ENCODE data around the gene GLT1D1.

GLT1D1 gene

DNA sequence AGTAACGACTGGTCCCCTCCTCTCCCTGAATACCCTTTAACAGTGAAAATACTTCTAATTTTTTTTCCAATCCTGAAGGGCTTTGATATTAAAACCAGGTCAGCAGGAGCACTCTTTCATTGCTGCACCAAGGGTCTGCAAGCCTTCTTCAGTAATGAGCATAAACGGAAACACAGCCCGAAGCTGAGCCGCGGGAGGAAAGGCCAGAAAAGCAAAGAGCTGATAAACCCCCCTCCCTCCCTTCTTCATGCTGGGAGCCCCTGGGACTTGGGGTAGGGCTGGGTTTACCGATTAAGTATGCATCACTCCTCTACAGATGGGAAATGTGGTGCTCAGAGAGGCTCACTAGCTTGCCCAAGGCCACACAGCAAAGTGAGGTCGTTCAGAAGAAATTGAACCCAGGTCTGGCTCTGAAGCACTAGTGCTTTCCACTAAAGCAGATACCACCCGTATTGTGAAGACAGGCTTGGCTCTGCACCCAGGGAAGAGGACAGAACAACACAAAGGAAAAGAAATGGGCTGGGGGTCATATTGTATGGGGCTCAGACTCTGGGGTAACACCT, 128.8 kb downstream of the GLT1D1 start:
- TF ChIP-seq, protein P1, sequence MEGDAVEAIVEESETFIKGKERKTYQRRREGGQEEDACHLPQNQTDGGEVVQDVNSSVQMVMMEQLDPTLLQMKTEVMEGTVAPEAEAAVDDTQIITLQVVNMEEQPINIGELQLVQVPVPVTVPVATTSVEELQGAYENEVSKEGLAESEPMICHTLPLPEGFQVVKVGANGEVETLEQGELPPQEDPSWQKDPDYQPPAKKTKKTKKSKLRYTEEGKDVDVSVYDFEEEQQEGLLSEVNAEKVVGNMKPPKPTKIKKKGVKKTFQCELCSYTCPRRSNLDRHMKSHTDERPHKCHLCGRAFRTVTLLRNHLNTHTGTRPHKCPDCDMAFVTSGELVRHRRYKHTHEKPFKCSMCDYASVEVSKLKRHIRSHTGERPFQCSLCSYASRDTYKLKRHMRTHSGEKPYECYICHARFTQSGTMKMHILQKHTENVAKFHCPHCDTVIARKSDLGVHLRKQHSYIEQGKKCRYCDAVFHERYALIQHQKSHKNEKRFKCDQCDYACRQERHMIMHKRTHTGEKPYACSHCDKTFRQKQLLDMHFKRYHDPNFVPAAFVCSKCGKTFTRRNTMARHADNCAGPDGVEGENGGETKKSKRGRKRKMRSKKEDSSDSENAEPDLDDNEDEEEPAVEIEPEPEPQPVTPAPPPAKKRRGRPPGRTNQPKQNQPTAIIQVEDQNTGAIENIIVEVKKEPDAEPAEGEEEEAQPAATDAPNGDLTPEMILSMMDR (IDR thresholded peaks at IDR 0.05; ENCODE audit: control insufficient read depth, extremely low read depth, insufficient read depth), result no peak
- no peak overlapping the region for H3K4me3 ChIP-seq (ENCODE audit: low read depth, low read length)
- DNase-seq (ENCODE audit: low read depth), result no peak

DNA sequence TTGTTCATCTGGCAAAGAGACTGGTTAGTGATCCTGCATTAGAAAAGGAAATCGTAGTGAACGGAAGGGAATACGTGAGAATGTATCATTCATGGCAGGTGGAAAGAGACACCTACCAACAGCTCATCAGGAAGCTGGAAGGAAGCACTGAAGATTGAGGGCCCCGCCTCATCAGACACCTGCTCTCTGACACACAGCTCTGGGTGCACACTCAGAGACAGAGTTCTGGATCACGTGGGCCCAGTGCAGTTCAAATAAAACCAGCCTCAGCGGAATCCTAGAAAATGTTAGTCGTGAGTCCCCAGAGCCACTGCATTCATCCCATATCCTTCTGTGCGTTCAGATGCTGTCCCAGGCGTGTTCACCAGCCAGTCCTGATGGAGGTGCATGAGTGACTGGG, 129.7 kb downstream of the GLT1D1 start:
- TF ChIP-seq, protein P1 (IDR thresholded peaks at IDR 0.05; ENCODE audit: control insufficient read depth, extremely low read depth, insufficient read depth), result no peak
- H3K4me3 ChIP-seq (ENCODE audit: low read depth, low read length), result no peak overlapping the region
- DNase-seq (ENCODE audit: low read depth), result no peak

DNA sequence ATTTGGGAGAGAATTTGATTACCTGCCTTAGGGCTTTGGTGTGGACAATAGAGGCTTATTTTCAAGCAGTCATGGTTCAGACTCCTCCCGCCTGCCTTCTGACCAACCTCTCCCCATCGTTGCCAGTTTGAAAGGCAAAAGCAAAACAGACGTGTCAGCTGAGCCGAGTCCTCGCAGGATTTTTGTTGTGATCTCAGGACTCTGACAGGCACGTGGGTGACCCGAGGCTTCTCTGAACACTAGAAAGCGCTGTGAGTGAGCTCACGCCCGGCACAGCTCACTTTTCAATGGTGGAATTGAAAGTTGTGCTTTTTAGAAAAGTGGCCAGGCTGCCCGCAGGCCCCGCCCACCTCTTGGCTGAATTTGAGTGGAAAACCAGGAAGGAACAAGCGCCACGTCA, 130.1 kb downstream of the GLT1D1 start:
- TF ChIP-seq, protein P1 (IDR thresholded peaks at IDR 0.05; ENCODE audit: control insufficient read depth, extremely low read depth, insufficient read depth), result no peak
- no peak overlapping the region for H3K4me3 ChIP-seq (ENCODE audit: low read depth, low read length)
- no peak for DNase-seq (ENCODE audit: low read depth)

DNA sequence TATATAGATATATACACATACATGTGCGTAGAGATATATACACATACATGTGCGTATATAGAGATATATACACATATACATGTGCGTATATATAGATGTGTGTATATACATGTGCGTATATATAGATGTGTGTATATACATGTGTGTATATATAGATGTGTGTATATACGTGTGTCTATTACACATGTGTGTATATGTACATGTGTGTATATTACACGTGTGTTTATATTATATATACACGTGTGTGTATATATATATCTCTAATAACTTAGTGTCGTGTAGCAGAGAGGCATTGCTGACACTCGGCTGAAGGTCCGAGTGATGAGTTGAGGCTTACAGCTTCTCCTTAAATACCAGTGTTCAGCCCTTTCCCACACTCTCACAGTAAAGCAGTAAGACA, 133.7 kb downstream of the GLT1D1 start:
- no peak overlapping the region for H3K4me3 ChIP-seq (ENCODE audit: low read depth, low read length)
- DNase-seq (ENCODE audit: low read depth), result no peak
- TF ChIP-seq, protein P1 (IDR thresholded peaks at IDR 0.05; ENCODE audit: control insufficient read depth, extremely low read depth, insufficient read depth), result no peak

DNA sequence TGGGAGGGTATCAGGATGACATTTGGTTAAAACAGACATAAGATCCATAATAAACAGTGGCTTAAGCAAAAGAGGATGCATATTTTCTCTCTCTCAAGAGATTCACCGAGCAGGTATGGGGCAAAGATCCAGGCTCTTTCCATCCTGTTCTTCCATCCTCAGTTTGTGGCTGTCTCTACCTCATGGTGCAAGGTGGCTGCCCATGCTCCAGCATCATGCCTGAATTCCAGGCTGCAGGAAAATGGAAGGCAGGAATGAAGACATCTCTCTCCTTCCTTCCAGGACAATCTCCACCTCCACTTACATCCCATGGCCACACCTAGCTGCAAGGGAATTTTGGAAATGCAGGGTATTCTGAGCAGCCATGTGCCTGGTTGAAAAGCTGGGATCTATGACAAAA, 136.0 kb downstream of the GLT1D1 start:
- TF ChIP-seq, protein P1 (IDR thresholded peaks at IDR 0.05; ENCODE audit: control insufficient read depth, extremely low read depth, insufficient read depth), result no peak
- H3K4me3 ChIP-seq (ENCODE audit: low read depth, low read length), result no peak overlapping the region
- DNase-seq (ENCODE audit: low read depth), result no peak

DNA sequence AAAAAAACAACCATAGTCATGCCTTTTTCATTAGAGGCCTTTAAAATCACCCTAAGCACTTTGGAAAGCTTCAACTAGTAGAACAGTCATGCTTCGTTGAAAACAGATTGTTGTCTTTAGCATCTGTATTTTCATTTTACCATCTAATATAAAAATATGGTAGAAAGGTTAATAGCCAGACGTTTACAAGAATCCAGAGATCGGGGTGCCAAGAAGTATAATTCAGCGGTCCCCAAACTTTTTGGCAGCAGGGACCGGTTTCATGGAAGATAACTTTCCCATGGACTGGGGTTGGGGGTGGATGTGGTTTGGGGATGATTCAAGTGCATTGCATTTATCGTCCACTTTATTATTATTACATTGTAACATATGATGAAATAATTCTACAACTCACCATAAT, 138.4 kb downstream of the GLT1D1 start:
- TF ChIP-seq, protein P1 (IDR thresholded peaks at IDR 0.05; ENCODE audit: control insufficient read depth, extremely low read depth, insufficient read depth), result no peak
- no peak overlapping the region for H3K4me3 ChIP-seq (ENCODE audit: low read depth, low read length)
- DNase-seq (ENCODE audit: low read depth), result no peak

DNA sequence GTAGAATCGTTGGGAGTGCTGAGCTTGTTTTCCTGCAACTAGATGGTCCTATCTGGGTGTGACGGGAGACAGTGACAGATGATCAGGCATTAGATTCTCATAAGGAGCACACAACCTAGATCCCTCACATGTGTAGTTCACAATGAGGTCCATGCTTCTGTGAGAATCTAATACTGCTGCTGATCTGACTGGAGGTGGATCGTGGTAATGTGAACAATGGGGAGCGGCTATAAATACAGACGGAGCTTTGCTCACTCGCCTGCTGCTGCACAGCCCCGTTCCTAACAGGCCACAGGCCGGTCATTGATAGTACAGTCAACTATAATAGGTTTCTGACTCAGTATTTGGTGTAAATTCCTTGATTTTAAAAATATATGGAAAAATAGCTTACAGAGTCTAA, 138.8 kb downstream of the GLT1D1 start:
- no peak for DNase-seq (ENCODE audit: low read depth)
- TF ChIP-seq, protein P1 (IDR thresholded peaks at IDR 0.05; ENCODE audit: control insufficient read depth, extremely low read depth, insufficient read depth), result no peak

More for the DNA sequence above, 138.8 kb downstream of the GLT1D1 start:
- H3K4me3 ChIP-seq (ENCODE audit: low read depth, low read length), result no peak overlapping the region

Measured in LNCaP clone FGC (cell line).